CD8-positive, alpha-beta memory T cell (primary cell): ENCODE measurements around the gene CAMKMT. TPM values are rescaled to one million over a fixed set of nuclear protein-coding genes. Genes with fewer than 3 reads are reported as not detected.

Experiments
- CTCF ChIA-PET: fragments of 350-600 bp; sonication (Branson Sonifier 250); formaldehyde crosslinking; loops from one replicate; lab custom pipeline; 2021; ENCODE audit warnings: antibody characterized with exemption; lab: Charles Lee
- POLR2A ChIA-PET: fragments of 350-600 bp; sonication (Branson Sonifier 250); formaldehyde crosslinking; loops from one replicate; lab custom pipeline; 2021; ENCODE audit warnings: antibody characterized with exemption; lab: Charles Lee
- DNase-seq, 5 donors: peaks; one replicate each; pipeline versions ENCODE4 v3.0.0 to v3.0.0-alpha.2; 2020 to 2022; ENCODE audit warnings: mixed read lengths in 1 of 5
- H3K27ac ChIP-seq: one replicate; pipeline ENCODE4 v1.7.0; 2013; ENCODE audit warnings: low read depth, mild to moderate bottlenecking, low read length, moderate library complexity
- H3K27me3 ChIP-seq: 2 replicates; pipeline ENCODE4 v1.7.0; 2013; ENCODE audit warnings: low read length, mild to moderate bottlenecking; ENCODE audit not compliant: insufficient read depth, poor library complexity, severe bottlenecking
- H3K36me3 ChIP-seq: 2 replicates; pipeline ENCODE4 v1.7.0; 2013; ENCODE audit warnings: mild to moderate bottlenecking, low read length, moderate library complexity; ENCODE audit not compliant: insufficient read depth
- H3K4me1 ChIP-seq: 2 replicates; pipeline ENCODE4 v1.7.0; 2013; ENCODE audit warnings: mild to moderate bottlenecking, low read length, moderate library complexity; ENCODE audit not compliant: insufficient read depth
- H3K4me3 ChIP-seq: 2 replicates; pipeline ENCODE4 v1.7.0; 2013; ENCODE audit warnings: mild to moderate bottlenecking, low read length
- H3K9me3 ChIP-seq: 2 replicates; pipeline ENCODE4 v1.7.0; 2013; ENCODE audit warnings: mild to moderate bottlenecking, low read length
- H3K27ac Mint-ChIP-seq, 8 donors: one replicate each; pipeline ENCODE4 v1.8.0; 2020 to 2021; ENCODE audit warnings: mixed read lengths in 8 of 8, mild to moderate bottlenecking in 6 of 8, inconsistent platforms in 3 of 8, moderate library complexity in 3 of 8
- H3K27me3 Mint-ChIP-seq, 2 donors: one replicate each; pipeline ENCODE4 v1.8.0; 2020 to 2021; ENCODE audit warnings: mixed read lengths in 2 of 2, mild to moderate bottlenecking in 1 of 2, moderate library complexity in 1 of 2
- H3K36me3 Mint-ChIP-seq, 3 donors: one replicate each; pipeline ENCODE4 v1.8.0; 2020 to 2021; ENCODE audit warnings: mixed read lengths in 3 of 3, inconsistent platforms in 1 of 3, mild to moderate bottlenecking in 1 of 3
- H3K4me1 Mint-ChIP-seq, 3 donors: one replicate each; pipeline ENCODE4 v1.8.0; 2020 to 2021; ENCODE audit warnings: mixed read lengths in 3 of 3, inconsistent platforms in 1 of 3, mild to moderate bottlenecking in 1 of 3
- H3K4me3 Mint-ChIP-seq, 7 donors: one replicate each; pipeline ENCODE4 v1.8.0; 2020 to 2021; ENCODE audit warnings: mixed read lengths in 7 of 7, mild to moderate bottlenecking in 6 of 7, moderate library complexity in 4 of 7, inconsistent platforms in 2 of 7
- H3K9me3 Mint-ChIP-seq, 5 donors: one replicate each; pipeline ENCODE4 v1.8.0; 2020 to 2022; ENCODE audit warnings: mixed read lengths in 5 of 5, mild to moderate bottlenecking in 3 of 5, moderate library complexity in 2 of 5, inconsistent platforms in 1 of 5
- polyA plus RNA-seq: library from polyadenylated mRNA; unstranded; fragments of 300-500 nt; fragmentation: Illumina TruSeq; gene quantifications from one replicate; pipeline ENCODE4 v1.2.3, GENCODE V29; 2021
- total RNA-seq, 2 experiments: library from RNA; stranded (reverse); gene quantifications; one replicate each; pipeline ENCODE4 v1.2.3, GENCODE V29; 2021

CAMKMT gene
- total and polyA plus RNA-seq, 3 experiments from 2014 or later, result 11.4 to 14.0 (median 11.7) TPM

DNA sequence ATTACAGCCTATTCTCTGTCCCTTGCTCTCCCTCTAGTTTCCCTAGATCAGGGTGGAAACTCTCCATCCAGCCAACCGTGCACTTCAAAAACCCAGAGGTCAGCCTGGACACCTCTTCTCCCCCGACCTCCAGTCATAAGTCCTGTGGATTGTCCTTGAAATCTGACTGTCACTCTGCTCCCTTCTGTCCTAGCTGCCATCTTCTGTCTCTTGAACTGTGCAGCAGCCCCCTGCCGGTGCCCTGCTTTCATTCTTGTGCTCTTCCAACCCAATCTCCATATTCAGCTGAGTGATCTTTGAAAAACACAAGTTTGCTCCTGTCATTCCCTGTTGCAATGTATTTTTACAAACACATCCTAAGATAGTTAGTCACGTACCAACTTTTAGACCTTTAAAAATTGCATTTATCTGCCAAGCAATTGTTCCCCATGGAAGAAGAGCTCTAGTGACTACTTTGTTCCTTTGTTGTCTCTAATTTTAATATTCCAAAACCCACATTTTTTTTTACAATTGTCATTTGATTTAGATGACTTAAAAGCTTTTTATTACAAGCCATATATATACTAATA is 254.3 kb downstream of the CAMKMT start:
- no peaks in the 10 kb centered on the region for H3K9me3 ChIP-seq
- Mint-ChIP-seq H3K4me1 (peaks cover 0 to 9% (median 7%) of the 10 kb centered on the region in 3 donors), H3K27ac (no peak overlapping the region), H3K36me3 (no peaks in the 10 kb centered on the region), H3K9me3 (no peaks in the 10 kb centered on the region), H3K4me3 (no peak overlapping the region), H3K27me3 (no peaks in the 10 kb centered on the region)
- no peak overlapping the region for H3K4me3 ChIP-seq
- no peaks in the 10 kb centered on the region for H3K36me3 ChIP-seq
- CTCF ChIA-PET, result no interaction called here
- no peak for DNase-seq
- POLR2A ChIA-PET, result no interaction called here
- H3K27ac ChIP-seq, result no peak overlapping the region
- no peaks in the 10 kb centered on the region for H3K27me3 ChIP-seq
- H3K4me1 ChIP-seq, result peaks cover 13% of the 10 kb centered on the region

DNA sequence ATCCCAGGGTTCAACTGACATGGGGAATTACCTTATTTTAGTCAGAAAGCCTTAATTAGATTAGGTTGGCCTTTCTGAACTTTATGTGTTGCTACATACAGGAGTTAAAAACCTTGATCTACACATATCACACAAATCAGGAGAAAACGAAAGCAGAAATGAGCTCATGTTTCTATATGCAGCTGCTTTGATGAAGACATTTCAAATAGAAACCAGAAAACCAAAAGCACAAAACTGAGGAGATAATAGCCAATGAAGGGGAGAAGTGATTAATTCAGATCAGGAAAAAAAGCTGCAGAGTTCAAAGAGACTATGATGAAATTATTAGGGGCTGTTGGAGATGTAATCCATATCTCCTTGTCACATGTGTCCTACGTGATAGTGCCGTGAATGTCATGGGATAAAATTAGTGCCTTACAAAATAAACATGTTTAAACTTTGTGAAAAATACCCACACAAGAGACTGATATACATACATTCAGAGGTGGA is 255.0 kb downstream of the CAMKMT start:
- CTCF ChIA-PET, result no interaction called here

DNA sequence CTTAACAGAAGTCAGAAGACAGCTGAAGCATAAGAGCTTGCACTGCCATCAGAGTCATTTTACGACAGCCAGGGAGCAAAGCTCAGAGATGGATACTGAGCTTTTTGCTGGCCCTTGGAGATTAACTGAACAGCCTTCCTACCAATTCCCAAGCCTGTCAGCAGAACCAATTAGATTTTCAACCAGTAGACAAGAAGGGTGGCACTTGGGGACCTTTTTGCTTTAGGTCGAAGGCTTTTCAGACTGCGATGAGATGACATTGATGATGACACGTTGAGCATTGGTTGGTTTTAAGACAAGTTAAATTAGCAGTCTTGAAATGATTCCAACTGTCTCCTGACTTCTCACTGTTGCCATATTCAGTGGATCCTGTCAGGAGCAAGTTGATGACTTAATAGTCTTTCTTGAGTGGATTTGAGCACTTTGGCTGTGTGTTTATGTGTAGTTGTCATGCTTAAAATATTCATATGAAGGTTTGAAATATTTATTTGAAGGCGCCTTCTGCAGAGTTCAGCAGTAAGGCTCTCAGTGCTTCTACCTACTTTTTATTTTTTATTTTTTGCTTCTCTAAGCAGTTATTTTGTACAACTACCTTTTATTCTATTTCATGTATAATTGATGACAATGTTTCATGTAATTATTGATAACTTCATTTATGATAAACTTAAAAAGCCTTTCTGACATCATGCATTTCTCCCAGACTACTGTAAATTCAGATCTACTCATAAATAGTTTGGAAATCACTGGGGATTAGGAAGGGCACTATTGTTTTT is 256.7 kb downstream of the CAMKMT start:
- DNase-seq, result no peak
- H3K36me3 ChIP-seq, result no peaks in the 10 kb centered on the region
- ChIA-PET POLR2A (interaction anchor here (0.5 kb wide), 1 partner anchor 97 kb away, joined by 5 read pairs; no protein-coding TSS in a partner anchor), CTCF (no interaction called here)
- H3K4me1 ChIP-seq, result peaks cover 13% of the 10 kb centered on the region
- H3K27me3 ChIP-seq, result no peaks in the 10 kb centered on the region
- H3K27ac ChIP-seq, result no peak overlapping the region
- Mint-ChIP-seq H3K9me3 (peaks cover 0 to 3% (median 0%) of the 10 kb centered on the region in 5 donors), H3K27me3 (peaks cover 0 to 2% of the 10 kb centered on the region in 2 donors), H3K4me3 (no peak overlapping the region), H3K36me3 (peaks cover 0 to 19% (median 0%) of the 10 kb centered on the region in 3 donors), H3K27ac (no peak overlapping the region), H3K4me1 (peaks cover 0 to 9% (median 7%) of the 10 kb centered on the region in 3 donors)
- H3K4me3 ChIP-seq, result no peak overlapping the region
- no peaks in the 10 kb centered on the region for H3K9me3 ChIP-seq

More for the DNA sequence above, 255.0 kb downstream of the CAMKMT start:
- Histone ChIP-seq H3K4me3 (peak overlapping the region; percentile 19), H3K9me3 (no peaks in the 10 kb centered on the region), H3K4me1 (peaks cover 13% of the 10 kb centered on the region), H3K36me3 (no peaks in the 10 kb centered on the region), H3K27me3 (no peaks in the 10 kb centered on the region), H3K27ac (no peak overlapping the region)
- Mint-ChIP-seq H3K27ac (no peak overlapping the region), H3K9me3 (peaks cover 0 to 3% (median 0%) of the 10 kb centered on the region in 5 donors), H3K4me1 (peaks cover 0 to 9% (median 7%) of the 10 kb centered on the region in 3 donors), H3K36me3 (peaks cover 0 to 6% (median 0%) of the 10 kb centered on the region in 3 donors), H3K4me3 (no peak overlapping the region), H3K27me3 (peaks cover 0 to 2% of the 10 kb centered on the region in 2 donors)
- POLR2A ChIA-PET, result no interaction called here
- DNase-seq, result no peak

DNA sequence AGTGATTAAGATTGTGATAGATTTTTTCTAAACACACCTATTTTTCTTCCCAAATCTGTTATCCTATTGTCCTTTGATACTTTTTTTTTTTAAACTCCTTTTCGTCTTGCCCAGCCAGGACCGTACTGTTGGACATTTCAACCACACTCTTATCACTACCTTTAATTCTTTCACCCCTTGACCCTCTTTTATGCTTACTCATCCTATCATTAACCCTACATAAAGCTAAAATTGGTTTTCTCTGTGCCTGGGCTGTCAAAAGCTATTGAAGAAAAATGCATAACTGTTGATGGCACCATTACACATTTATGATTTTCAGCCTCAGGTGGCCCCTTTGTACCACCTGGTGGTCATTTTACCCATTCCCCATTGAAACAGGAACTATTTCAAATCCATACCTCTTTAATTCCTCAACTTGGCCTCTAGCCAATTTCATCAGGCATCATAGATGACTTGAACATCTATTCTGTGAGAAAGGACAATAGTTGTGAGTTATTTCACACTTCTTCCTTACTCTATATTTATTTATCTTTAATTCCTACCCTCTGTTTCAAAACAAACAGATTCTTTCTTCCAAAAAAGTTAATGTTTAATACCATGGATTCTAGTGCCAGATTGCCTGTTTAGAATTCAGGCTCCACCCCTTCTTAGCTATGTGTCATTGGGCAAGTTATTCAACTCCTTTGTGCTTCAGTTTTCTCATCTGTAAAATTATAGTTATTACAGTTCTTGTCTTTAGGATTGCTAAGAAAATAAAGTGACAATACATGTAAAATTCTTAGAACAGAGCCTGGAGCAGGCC is 258.6 kb downstream of the CAMKMT start:
- ChIA-PET POLR2A (no interaction called here), CTCF (no interaction called here)
- H3K27me3 Mint-ChIP-seq, result peaks cover 0 to 2% of the 10 kb centered on the region in 2 donors
- no peaks in the 10 kb centered on the region for H3K9me3 ChIP-seq
- H3K27ac ChIP-seq, result no peak overlapping the region
- no peaks in the 10 kb centered on the region for H3K36me3 ChIP-seq
- H3K4me1 Mint-ChIP-seq, result peaks cover 0 to 7% (median 0%) of the 10 kb centered on the region in 3 donors
- no peak overlapping the region for H3K4me3 Mint-ChIP-seq
- no peaks in the 10 kb centered on the region for H3K27me3 ChIP-seq
- no peak for DNase-seq
- H3K9me3 Mint-ChIP-seq, result peaks cover 0 to 3% (median 0%) of the 10 kb centered on the region in 5 donors
- peaks cover 13% of the 10 kb centered on the region for H3K4me1 ChIP-seq
- no peak overlapping the region for H3K27ac Mint-ChIP-seq
- H3K4me3 ChIP-seq, result no peak overlapping the region
- peaks cover 0 to 24% (median 0%) of the 10 kb centered on the region in 3 donors for H3K36me3 Mint-ChIP-seq

DNA sequence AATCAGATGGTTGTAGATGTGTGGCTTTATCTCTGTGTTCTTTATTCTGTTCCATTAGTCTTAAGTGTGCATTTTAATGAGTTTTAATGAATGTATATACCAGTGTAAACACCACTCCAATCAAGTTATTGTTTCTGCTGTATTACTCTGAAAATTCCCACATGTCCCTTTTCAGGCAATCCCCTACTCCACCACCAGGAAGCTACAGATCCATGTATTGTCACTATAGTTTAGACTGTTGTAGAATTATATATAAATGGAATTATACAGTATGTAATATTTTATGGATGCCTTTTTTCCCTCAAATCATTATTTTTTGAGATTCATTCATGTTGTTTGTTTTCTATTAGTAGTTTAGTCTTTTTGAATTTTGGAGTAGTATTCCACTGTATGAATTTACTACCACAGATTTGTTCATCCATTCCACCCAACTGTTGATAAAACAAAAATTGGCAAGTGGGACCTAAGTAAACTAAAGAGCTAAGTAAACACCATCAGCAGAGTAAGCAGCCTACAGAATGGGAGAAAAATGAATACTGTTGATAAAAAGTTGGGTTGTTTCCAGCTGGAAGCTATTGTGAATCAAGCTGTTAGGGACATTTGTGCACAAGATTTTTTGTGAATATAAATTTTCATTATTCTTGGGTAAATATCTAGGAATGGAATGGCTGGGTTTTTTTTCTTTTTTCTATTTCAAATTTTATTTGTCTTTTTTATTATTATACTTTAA is 262.0 kb downstream of the CAMKMT start:
- ChIA-PET POLR2A (interaction anchor here (0.6 kb wide), 1 partner anchor 150 kb away, joined by 5 read pairs; no protein-coding TSS in a partner anchor), CTCF (no interaction called here)
- DNase-seq, result no peak
- no peaks in the 10 kb centered on the region for H3K4me1 Mint-ChIP-seq
- peaks cover 1 to 50% (median 3%) of the 10 kb centered on the region in 3 donors for H3K36me3 Mint-ChIP-seq
- Histone ChIP-seq H3K9me3 (no peaks in the 10 kb centered on the region), H3K27ac (no peak overlapping the region), H3K4me1 (no peaks in the 10 kb centered on the region), H3K4me3 (no peak overlapping the region), H3K27me3 (no peaks in the 10 kb centered on the region), H3K36me3 (no peaks in the 10 kb centered on the region)
- H3K27ac Mint-ChIP-seq, result no peak overlapping the region
- no peak overlapping the region for H3K4me3 Mint-ChIP-seq
- peaks cover 0 to 14% (median 2%) of the 10 kb centered on the region in 5 donors for H3K9me3 Mint-ChIP-seq
- H3K27me3 Mint-ChIP-seq, result peaks cover 0 to 2% of the 10 kb centered on the region in 2 donors

DNA sequence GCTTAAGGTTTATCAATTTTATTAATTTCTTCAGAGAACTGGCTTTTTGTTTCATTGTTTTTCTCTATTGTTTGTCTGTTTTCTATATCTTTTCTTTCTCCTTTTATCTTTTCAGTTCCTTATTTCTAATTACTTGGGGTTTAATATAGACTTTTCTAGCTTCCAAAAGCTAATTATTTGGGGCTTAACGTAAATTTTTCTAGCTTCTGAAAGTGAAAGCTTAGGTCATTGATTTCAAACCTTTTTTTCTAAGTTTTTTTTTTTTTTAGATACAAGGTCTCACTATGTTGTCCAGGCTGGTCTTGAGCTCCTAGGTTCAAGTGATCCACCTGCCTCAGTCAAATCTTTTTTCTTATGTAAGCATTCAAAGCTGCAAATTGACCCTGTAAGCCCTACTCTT is 266.6 kb downstream of the CAMKMT start:
- H3K27me3 Mint-ChIP-seq, result no peaks in the 10 kb centered on the region
- Histone ChIP-seq H3K27me3 (no peaks in the 10 kb centered on the region), H3K4me3 (no peak overlapping the region), H3K27ac (no peak overlapping the region), H3K9me3 (no peaks in the 10 kb centered on the region), H3K4me1 (no peaks in the 10 kb centered on the region), H3K36me3 (no peaks in the 10 kb centered on the region)
- peaks cover 5 to 43% (median 5%) of the 10 kb centered on the region in 3 donors for H3K36me3 Mint-ChIP-seq
- H3K4me3 Mint-ChIP-seq, result no peak overlapping the region
- DNase-seq, result no peak
- peaks cover 2 to 27% (median 5%) of the 10 kb centered on the region in 5 donors for H3K9me3 Mint-ChIP-seq
- H3K4me1 Mint-ChIP-seq, result peaks cover 0 to 3% (median 0%) of the 10 kb centered on the region in 3 donors
- ChIA-PET POLR2A (no interaction called here), CTCF (interaction anchor here (0.7 kb wide), 1 partner anchor 149 kb away, joined by 3 read pairs; no protein-coding TSS in a partner anchor)
- peak overlapping the region in 1 of 8 donors; percentile 6 for H3K27ac Mint-ChIP-seq

DNA sequence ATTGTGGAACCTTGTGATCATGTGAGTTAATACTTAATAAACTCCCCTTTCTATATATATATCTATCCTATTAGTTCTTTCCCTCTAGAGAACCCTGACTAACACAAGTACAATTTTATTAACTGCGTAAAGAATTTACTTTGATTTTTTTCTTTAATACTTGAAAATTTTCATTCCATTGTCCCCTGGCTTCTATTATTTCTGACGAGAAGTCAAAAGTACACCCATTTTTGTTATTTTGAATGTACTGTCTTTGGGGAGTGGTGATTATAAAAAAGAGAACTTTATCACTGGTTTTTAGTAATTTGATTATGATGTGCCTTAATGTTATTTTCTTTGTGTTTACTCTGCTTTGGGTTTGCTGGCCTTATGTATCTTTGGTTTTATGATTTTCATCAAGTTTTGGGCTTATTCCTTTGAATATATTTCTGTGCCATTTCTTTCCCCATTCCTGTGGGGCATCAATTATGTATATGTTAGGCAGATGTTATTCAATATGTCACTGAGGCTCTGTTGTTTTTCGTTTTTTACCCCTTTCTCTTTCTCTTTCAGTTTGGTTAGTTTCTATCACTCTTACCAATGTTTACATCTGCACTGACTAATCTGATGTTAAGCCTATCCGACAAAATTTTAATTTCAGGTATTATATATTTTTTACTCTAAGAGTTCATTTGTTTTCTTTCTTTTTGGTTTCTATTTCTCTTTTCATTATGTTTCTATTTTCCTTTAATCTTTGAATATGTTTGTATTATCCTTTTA is 271.4 kb downstream of the CAMKMT start:
- Mint-ChIP-seq H3K4me1 (peaks cover 0 to 3% (median 0%) of the 10 kb centered on the region in 3 donors), H3K4me3 (no peak overlapping the region), H3K27ac (peak overlapping the region in 1 of 8 donors; percentile 88), H3K27me3 (no peaks in the 10 kb centered on the region), H3K9me3 (peaks cover 0 to 16% (median 3%) of the 10 kb centered on the region in 5 donors), H3K36me3 (peaks cover 4 to 41% (median 11%) of the 10 kb centered on the region in 3 donors)
- CTCF ChIA-PET, result no interaction called here
- H3K4me1 ChIP-seq, result no peaks in the 10 kb centered on the region
- no peak overlapping the region for H3K4me3 ChIP-seq
- POLR2A ChIA-PET, result no interaction called here
- H3K27me3 ChIP-seq, result no peaks in the 10 kb centered on the region
- no peak for DNase-seq
- no peaks in the 10 kb centered on the region for H3K36me3 ChIP-seq
- no peaks in the 10 kb centered on the region for H3K9me3 ChIP-seq
- no peak overlapping the region for H3K27ac ChIP-seq
